Choroid plexus epithelial cell (primary cell): ENCODE measurements around the gene C1QTNF12.
A peak's percentile ranks its signal among the peaks of the same experiment; 100 is the strongest.

ENCODE experiments used
- DNase-seq: peaks from one replicate; pipeline ENCODE4 v3.0.0-alpha.2; 2010; ENCODE audit warnings: low read depth
- H3K4me3 ChIP-seq: 2 replicates; pipeline ENCODE4 v1.5.1; 2011; ENCODE audit warnings: low read depth, mild to moderate bottlenecking, control low read depth, low read length, moderate library complexity
- TF ChIP-seq, protein P1 (sequence below): conservative IDR thresholded peaks from 2 replicates; pipeline ENCODE4 v1.5.1; 2011; ENCODE audit warnings: low read depth, mild to moderate bottlenecking, control low read depth, inconsistent platforms, low read length, moderate library complexity

The C1QTNF12 gene

DNA sequence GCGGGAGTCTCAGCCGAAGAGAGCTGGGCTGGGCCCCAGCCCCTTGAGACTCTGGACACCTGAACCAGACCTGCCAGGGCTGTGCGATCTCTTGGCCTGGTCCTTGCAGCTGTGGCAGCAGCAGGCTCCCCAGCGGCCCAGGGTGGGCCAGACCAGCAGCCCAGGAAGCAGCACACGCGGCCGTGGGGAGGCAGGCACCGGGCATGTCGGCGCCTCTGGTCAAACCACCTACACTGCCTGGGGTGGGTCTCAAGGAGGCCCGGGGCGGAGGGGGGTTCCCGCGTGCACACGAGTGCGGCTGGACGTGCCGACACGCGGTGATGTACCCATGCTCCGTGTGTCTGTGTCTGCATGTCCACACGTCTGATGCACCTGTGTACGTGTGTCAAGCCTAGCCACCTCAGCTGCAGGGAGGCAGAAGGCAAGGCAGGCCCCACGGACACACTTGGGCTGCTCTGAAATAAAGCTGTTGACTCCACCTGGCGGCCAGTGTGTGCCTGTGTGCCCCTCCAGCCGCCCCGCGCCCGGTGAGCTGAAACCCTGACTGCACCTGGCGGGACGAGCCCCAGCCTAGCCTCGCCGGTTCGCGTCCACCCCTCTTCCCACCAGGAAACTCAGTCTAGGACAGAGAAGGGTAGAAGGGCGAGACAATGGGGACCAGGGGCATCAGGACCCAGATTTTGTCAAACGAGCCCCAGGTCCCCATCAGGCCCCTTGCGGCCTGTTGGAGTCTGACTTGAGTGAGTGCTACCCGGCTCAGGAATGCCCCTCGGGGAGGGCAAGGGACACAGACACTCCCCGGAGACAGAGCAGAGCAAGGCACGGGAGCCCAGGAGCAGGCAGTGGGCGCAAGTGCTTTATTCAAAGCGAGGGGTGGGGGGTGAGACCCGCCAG is 45.3 kb upstream of the C1QTNF12 start:
- DNase-seq = peak; percentile 72
- TF ChIP-seq, protein P1, sequence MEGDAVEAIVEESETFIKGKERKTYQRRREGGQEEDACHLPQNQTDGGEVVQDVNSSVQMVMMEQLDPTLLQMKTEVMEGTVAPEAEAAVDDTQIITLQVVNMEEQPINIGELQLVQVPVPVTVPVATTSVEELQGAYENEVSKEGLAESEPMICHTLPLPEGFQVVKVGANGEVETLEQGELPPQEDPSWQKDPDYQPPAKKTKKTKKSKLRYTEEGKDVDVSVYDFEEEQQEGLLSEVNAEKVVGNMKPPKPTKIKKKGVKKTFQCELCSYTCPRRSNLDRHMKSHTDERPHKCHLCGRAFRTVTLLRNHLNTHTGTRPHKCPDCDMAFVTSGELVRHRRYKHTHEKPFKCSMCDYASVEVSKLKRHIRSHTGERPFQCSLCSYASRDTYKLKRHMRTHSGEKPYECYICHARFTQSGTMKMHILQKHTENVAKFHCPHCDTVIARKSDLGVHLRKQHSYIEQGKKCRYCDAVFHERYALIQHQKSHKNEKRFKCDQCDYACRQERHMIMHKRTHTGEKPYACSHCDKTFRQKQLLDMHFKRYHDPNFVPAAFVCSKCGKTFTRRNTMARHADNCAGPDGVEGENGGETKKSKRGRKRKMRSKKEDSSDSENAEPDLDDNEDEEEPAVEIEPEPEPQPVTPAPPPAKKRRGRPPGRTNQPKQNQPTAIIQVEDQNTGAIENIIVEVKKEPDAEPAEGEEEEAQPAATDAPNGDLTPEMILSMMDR = peak; percentile 75
- H3K4me3 ChIP-seq = no peak overlapping the region

DNA sequence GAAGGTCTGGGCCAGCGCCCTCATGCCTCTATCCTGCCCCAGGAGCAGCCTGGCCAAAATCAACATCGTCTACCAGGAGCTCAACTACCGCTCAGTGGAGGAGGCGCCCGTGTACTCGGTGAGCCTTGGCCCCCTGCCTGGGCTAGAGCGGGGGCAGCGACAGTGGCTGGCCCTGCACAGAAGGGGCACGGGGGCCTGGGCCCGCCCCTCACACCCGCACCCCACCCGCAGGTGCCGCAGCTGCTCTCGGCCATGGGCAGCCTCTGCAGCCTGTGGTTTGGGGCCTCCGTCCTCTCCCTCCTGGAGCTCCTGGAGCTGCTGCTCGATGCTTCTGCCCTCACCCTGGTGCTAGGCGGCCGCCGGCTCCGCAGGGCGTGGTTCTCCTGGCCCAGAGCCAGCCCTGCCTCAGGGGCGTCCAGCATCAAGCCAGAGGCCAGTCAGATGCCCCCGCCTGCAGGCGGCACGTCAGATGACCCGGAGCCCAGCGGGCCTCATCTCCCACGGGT is 44.6 kb upstream of the C1QTNF12 start:
- H3K4me3 ChIP-seq = no peak overlapping the region

DNA sequence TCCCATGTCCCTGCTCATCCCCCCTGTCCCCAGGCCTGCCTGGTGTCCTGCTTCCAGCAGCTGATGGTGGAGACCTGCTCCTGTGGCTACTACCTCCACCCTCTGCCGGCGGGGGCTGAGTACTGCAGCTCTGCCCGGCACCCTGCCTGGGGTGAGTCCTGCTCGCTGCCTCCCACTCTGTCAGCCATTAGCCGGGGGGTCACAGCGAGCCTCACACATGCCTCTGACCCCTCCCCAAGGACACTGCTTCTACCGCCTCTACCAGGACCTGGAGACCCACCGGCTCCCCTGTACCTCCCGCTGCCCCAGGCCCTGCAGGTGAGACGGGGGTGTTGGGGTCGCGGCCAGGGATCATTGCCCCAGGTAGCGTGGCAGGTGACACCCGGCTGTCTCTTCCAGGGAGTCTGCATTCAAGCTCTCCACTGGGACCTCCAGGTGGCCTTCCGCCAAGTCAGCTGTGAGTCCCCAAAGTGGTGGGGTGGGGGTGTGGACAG is 43.8 kb upstream of the C1QTNF12 start:
- peak; percentile 67 for DNase-seq
- TF ChIP-seq, protein P1 = peak; percentile 79
- no peak overlapping the region for H3K4me3 ChIP-seq

More for the DNA sequence above, 44.6 kb upstream of the C1QTNF12 start:
- DNase-seq = no peak
- TF ChIP-seq, protein P1 = no peak

DNA sequence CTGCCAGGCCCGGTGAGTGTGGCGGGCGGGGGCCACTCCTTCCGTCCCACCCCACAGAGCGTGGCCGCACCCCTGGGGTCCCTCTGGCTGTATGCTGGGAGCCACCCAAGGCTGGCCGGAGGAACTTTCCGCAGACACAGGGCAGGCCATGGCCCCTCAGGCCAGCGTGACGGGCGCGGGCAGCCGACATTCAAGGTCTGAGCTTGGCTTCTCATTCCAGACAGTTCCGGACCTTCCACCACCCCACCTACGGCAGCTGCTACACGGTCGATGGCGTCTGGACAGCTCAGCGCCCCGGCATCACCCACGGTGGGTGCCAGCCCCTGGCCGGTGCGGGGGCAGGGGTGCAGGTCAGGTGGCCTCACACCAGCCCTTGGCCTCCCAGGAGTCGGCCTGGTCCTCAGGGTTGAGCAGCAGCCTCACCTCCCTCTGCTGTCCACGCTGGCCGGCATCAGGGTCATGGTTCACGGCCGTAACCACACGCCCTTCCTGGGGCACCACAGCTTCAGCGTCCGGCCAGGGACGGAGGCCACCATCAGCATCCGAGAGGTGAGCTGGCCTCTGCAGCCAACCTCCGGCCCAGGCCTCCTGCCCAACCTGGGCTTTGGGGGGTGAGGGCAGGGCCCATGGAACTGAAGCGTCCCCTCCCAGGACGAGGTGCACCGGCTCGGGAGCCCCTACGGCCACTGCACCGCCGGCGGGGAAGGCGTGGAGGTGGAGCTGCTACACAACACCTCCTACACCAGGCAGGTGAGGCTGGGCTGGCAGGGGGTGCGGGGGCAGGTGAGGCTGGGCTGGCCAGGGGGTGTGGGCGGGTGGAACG is 41.0 kb upstream of the C1QTNF12 start:
- DNase-seq = no peak
- TF ChIP-seq, protein P1 = no peak
- no peak overlapping the region for H3K4me3 ChIP-seq

DNA sequence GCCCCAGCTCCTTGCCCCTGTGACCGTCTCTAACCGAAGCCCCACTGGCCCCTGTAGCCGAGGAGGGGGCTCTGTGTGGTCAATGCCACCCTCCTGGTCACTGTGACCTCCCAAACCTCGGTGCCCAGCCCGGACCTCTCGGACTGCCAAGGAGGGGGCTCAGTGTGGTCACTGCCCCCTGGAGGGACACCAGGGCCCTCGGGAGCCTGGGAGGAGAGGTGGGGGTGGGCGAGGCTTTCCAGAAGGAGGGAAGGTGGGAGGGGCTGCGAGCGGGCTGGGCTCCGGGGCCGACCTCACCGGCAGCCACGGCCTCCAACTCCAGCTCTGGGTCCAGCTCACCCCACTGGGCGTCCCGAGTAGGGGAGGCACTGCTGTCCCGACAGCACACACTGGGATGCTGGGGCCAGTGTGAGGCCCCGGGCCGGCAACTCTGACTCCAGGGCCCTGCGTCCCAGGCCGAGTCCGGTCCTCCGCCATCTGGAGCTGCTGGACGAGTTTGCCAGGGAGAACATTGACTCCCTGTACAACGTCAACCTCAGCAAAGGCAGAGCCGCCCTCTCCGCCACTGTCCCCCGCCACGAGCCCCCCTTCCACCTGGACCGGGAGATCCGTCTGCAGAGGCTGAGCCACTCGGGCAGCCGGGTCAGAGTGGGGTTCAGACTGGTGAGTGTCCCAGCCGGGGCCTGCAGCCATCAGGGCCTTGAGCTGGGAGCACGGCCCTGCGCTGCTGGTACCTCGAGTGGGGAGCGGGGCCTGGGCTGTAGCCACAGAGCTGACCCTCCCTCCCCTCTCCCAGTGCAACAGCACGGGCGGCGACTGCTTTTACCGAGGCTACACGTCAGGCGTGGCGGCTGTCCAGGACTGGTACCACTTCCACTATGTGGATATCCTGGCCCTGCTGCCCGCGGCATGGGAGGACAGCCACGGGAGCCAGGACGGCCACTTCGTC is 40.1 kb upstream of the C1QTNF12 start:
- TF ChIP-seq, protein P1 = no peak
- no peak for DNase-seq

More for the DNA sequence above, 40.1 kb upstream of the C1QTNF12 start:
- H3K4me3 ChIP-seq = no peak overlapping the region
